K562 (cell line): ENCODE results near the gene CALML3. TPM values are rescaled to one million over a fixed set of nuclear protein-coding genes. Genes with fewer than 3 reads are reported as not detected.

ENCODE experiments used
- ATAC-seq: fragments of 200-7000 bp; cut with Tn5 transposase; 3 replicates; pipeline ENCODE4 v1.9.1; 2020; ENCODE audit warnings: moderate library complexity
- BruUV-seq: library from RNA; stranded (reverse); fragments of 400-500 nt; replicated peaks from 2 replicates; lab custom pipeline; 2021; lab: Mats Ljungman, UMichigan
- CTCF ChIA-PET: fragments of 300-600 bp; formaldehyde crosslinking; extraction: SDS; loops from one replicate; lab custom pipeline; 2021; ENCODE audit warnings: low intra/inter-chr PET ratio; lab: Yijun Ruan, JAX
- POLR2A ChIA-PET: fragments of 300-600, 350-650 bp; sonication (Branson Sonifier 250); formaldehyde crosslinking; extraction: SDS; loops from one replicate; lab custom pipeline; 2021; ENCODE audit warnings: antibody characterized with exemption, inconsistent platforms; lab: Yijun Ruan, JAX
- DNase-seq, 4 experiments: peaks; one replicate each; pipeline versions ENCODE4 v3.0.0 to v3.0.0-alpha.2; 2011 to 2018; ENCODE audit warnings: low spot score in 3 of 4, mixed read lengths in 3 of 4; ENCODE audit errors: extremely low read depth in 1 of 4
- FAIRE-seq: peaks from 2 replicates; lab custom pipeline; 2011; peaks lifted over from hg19 to GRCh38; lab: Jason Lieb, UNC
- H2AFZ ChIP-seq: 2 replicates; pipeline ENCODE4 v1.6.0; 2011; ENCODE audit warnings: low read depth, low read length, control low read depth, inconsistent platforms
- H3K27ac ChIP-seq: fragments of 200-600 bp; 3 replicates; pipeline ENCODE4 v1.8.0; 2011; ENCODE audit warnings: low read depth, mild to moderate bottlenecking, control low read depth, inconsistent platforms, low read length, moderate library complexity, mixed read lengths; ENCODE audit errors: extremely low read depth
- H3K27me3 ChIP-seq, 2 experiments: fragments of 300-600 bp in 1 of 2; 2 replicates in 1 of 2; 3 replicates in 1 of 2; pipeline versions ENCODE4 v1.6.0 to v1.8.0; 2011; ENCODE audit warnings: inconsistent platforms in 2 of 2, low read length in 2 of 2, mild to moderate bottlenecking in 1 of 2, mixed read lengths in 1 of 2, moderate library complexity in 1 of 2; ENCODE audit not compliant: control insufficient read depth in 2 of 2, insufficient read depth in 2 of 2
- H3K36me3 ChIP-seq: fragments of 300-600 bp; 3 replicates; pipeline ENCODE4 v1.8.0; 2011; ENCODE audit warnings: mild to moderate bottlenecking, low read length, inconsistent platforms; ENCODE audit not compliant: control insufficient read depth, insufficient read depth
- H3K4me1 ChIP-seq, 2 experiments: fragments of 200-600 bp in 1 of 2; replicated peaks in 1 of 2; 2 replicates in 1 of 2; 3 replicates in 1 of 2; pipeline versions ENCODE4 v1.5.1 to v1.8.0; 2011; ENCODE audit warnings: inconsistent platforms in 2 of 2, low read length in 2 of 2, mild to moderate bottlenecking in 1 of 2, mixed read lengths in 1 of 2, moderate library complexity in 1 of 2; ENCODE audit not compliant: control insufficient read depth in 2 of 2, insufficient read depth in 2 of 2
- H3K4me2 ChIP-seq: 2 replicates; pipeline ENCODE4 v1.6.1; 2011; ENCODE audit warnings: low read length, control low read depth, inconsistent platforms, mixed read lengths; ENCODE audit not compliant: insufficient read depth
- H3K4me3 ChIP-seq: fragments of 200-600 bp; sonication (generic), shearing (Covaris generic); 2 replicates; pipeline ENCODE4 v1.5.1; 2016; ENCODE audit warnings: control low read depth, inconsistent platforms
- H3K79me2 ChIP-seq: fragments of 200-600 bp; 3 replicates; pipeline ENCODE4 v1.8.0; 2011; ENCODE audit warnings: low read length, inconsistent platforms; ENCODE audit not compliant: control insufficient read depth, insufficient read depth
- H3K9ac ChIP-seq, 2 experiments: 2 replicates each; pipeline versions ENCODE4 v1.6.0 to v1.6.1; 2011; ENCODE audit warnings: low read depth in 2 of 2, low read length in 2 of 2, control low read depth in 1 of 2, inconsistent platforms in 1 of 2, mild to moderate bottlenecking in 1 of 2, mixed read lengths in 1 of 2; ENCODE audit not compliant: insufficient read depth in 1 of 2
- H3K9me1 ChIP-seq: one replicate; pipeline ENCODE4 v1.6.0; 2011; ENCODE audit warnings: inconsistent platforms, mild to moderate bottlenecking, low read length, moderate library complexity; ENCODE audit not compliant: control insufficient read depth, insufficient read depth
- H3K9me3 ChIP-seq: replicated peaks from 2 replicates; pipeline ENCODE4 v1.5.1; 2011; ENCODE audit warnings: low read depth, low read length, inconsistent platforms; ENCODE audit not compliant: control insufficient read depth, insufficient read depth
- H4K20me1 ChIP-seq: replicated peaks from 2 replicates; pipeline ENCODE4 v1.6.1; 2011; ENCODE audit warnings: low read length, inconsistent platforms, mixed read lengths; ENCODE audit not compliant: control insufficient read depth, insufficient read depth
- C11orf30 ChIP-seq: fragments of 450-650 bp; IDR thresholded peaks from 2 replicates; pipeline ENCODE4 v1.6.1; 2016; ENCODE audit warnings: low read depth, mild to moderate bottlenecking
- HNRNPLL ChIP-seq: fragments of 200-400 bp; formaldehyde crosslinking; IDR thresholded peaks from 2 replicates; pipeline ENCODE4 v1.6.1; 2017; ENCODE audit warnings: low read length, low read depth, mild to moderate bottlenecking; ENCODE audit not compliant: poor library complexity, severe bottlenecking
- MEIS2 ChIP-seq: fragments of 450-650 bp; IDR thresholded peaks from 2 replicates; pipeline ENCODE4 v1.6.1; 2014; ENCODE audit warnings: mild to moderate bottlenecking; ENCODE audit not compliant: partially characterized antibody
- NR4A1 ChIP-seq, 2 experiments: fragments of 250-450 bp in 1 of 2; fragments of 450-650 bp in 1 of 2; sonication (Bioruptor Pico) in 1 of 2; IDR thresholded peaks; 2 replicates each; pipeline versions ENCODE4 v1.4.0 to v1.6.1; 2016 to 2020; ENCODE audit warnings: mild to moderate bottlenecking in 2 of 2, missing compliant biosample characterization in 1 of 2, missing genetic modification characterization in 1 of 2, moderate library complexity in 1 of 2
- RBM14 ChIP-seq: fragments of 200-400 bp; formaldehyde crosslinking; IDR thresholded peaks from 2 replicates; pipeline ENCODE4 v1.6.1; 2018; ENCODE audit warnings: low read depth, mild to moderate bottlenecking, low read length, moderate library complexity, borderline replicate concordance; ENCODE audit not compliant: insufficient read depth
- TAF7 ChIP-seq: fragments of 450-650 bp; IDR thresholded peaks from 2 replicates; pipeline ENCODE4 v1.6.1; 2016; ENCODE audit warnings: missing genetic modification characterization, missing compliant biosample characterization
- TAF9B ChIP-seq: fragments of 450-650 bp; IDR thresholded peaks from 2 replicates; pipeline ENCODE4 v1.6.1; 2018; ENCODE audit warnings: mild to moderate bottlenecking; ENCODE audit not compliant: partially characterized antibody
- TEAD4 ChIP-seq, 2 experiments: sonication (generic) in 1 of 2; formaldehyde crosslinking in 1 of 2; IDR thresholded peaks; 2 replicates each; pipeline versions ENCODE4 v1.6.1 to v1.8.0; 2012 to 2022; ENCODE audit warnings: borderline replicate concordance in 1 of 2, inconsistent platforms in 1 of 2, low read length in 1 of 2, mild to moderate bottlenecking in 1 of 2, missing genetic modification reagents in 1 of 2
- ZNF280A ChIP-seq: fragments of 450-650 bp; IDR thresholded peaks from 2 replicates; pipeline ENCODE4 v1.6.1; 2018; ENCODE audit warnings: mild to moderate bottlenecking, low read depth; ENCODE audit not compliant: partially characterized antibody
- ZNF780A ChIP-seq: fragments of 250-450 bp; sonication (Bioruptor Pico); IDR thresholded peaks from 2 replicates; pipeline ENCODE4 v1.5.0; 2021; ENCODE audit warnings: mild to moderate bottlenecking
- WGBS: fragments of 100-300 bp; shearing (Covaris generic); methylation state at CpG from one replicate; pipeline ENCODE4 v1.1.6; 2016; ENCODE audit warnings: low coverage, mixed read lengths; ENCODE audit not compliant: insufficient coverage; ENCODE audit errors: missing lambda C conversion rate; 5-methylcytosine and 5-hydroxymethylcytosine counted together
- in situ Hi-C: fragments of 300-500 bp; cut with MboI; formaldehyde crosslinking; loops from 4 replicates; pipeline ENCODE4 v1.15.0; 2018; ENCODE audit warnings: inconsistent platforms, mixed read lengths
- intact Hi-C: fragments of 100-400 bp; cut with micrococcal nuclease; formaldehyde crosslinking; loops from 2 replicates; pipeline ENCODE4 v1.14.2; 2022
- polyA plus RNA-seq, 8 experiments: library from polyadenylated mRNA; depleted of rRNA in 4 of 8; stranded (reverse) in 5 of 8; unstranded in 3 of 8; fragments of >200 nt; fragmentation: Nextera tagmentation in 2 of 8; fragmentation: Illumina TruSeq in 1 of 8; extraction: Ambion mirVana in 2 of 8; extraction: Trizol in 1 of 8; gene quantifications; 2 replicates each; pipeline versions ENCODE4 v1.2.1 to v1.2.3, GENCODE V29; 2011 to 2014; ENCODE audit warnings: inconsistent platforms in 1 of 8, missing spikeins in 1 of 8
- total RNA-seq, 7 experiments: library from RNA; depleted of rRNA in 6 of 7; stranded (reverse); fragments of >200 nt in 6 of 7; fragmentation: Illumina TruSeq in 2 of 7; extraction: Trizol in 2 of 7; gene quantifications; 2 replicates each; pipeline versions ENCODE4 v1.2.1 to v1.2.3, GENCODE V29; 2011 to 2021; ENCODE audit warnings: low replicate concordance in 1 of 7

The CALML3 gene
- total and polyA plus RNA-seq, 9 of the 15 experiments (the other 6 are each of a cell fraction or from before 2014, with no cell fraction given), result not detected

- 61% methylated on average over 12 of the region's 15 CpGs for WGBS
- ATAC-seq (no peak), FAIRE-seq (no peak), DNase-seq (no peak)
- Histone ChIP-seq H3K9me3 (no peaks in the 10 kb centered on the region), H3K27ac (no peak overlapping the region), H3K4me1 (peaks cover 29 to 31% of the 10 kb centered on the region in 2 experiments), H3K79me2 (no peaks in the 10 kb centered on the region), H3K36me3 (no peaks in the 10 kb centered on the region; the same call in 2 of the 3 replicates), H2AFZ (0 out of 2 replicates have a peak overlapping the region, but pooled peaks have one; percentile 25), H3K9me1 (no peaks in the 10 kb centered on the region), H3K4me2 (no peak overlapping the region), H4K20me1 (no peaks in the 10 kb centered on the region), H3K27me3 (no peaks in the 10 kb centered on the region), H3K4me3 (no peak overlapping the region), H3K9ac (no peak overlapping the region)
- intact Hi-C loops (no loop called here), in situ Hi-C loops (no loop called here)
- ChIA-PET POLR2A (no interaction called here), CTCF (no interaction called here)
- no TSS peak for BruUV-seq
- peak; percentile 37 for TF ChIP-seq MEIS2
- TF ChIP-seq RBM14, result no peak
These were observed 11.7 kb upstream of the CALML3 start for GRCh38 chr10:5512881-5513612.

DNA sequence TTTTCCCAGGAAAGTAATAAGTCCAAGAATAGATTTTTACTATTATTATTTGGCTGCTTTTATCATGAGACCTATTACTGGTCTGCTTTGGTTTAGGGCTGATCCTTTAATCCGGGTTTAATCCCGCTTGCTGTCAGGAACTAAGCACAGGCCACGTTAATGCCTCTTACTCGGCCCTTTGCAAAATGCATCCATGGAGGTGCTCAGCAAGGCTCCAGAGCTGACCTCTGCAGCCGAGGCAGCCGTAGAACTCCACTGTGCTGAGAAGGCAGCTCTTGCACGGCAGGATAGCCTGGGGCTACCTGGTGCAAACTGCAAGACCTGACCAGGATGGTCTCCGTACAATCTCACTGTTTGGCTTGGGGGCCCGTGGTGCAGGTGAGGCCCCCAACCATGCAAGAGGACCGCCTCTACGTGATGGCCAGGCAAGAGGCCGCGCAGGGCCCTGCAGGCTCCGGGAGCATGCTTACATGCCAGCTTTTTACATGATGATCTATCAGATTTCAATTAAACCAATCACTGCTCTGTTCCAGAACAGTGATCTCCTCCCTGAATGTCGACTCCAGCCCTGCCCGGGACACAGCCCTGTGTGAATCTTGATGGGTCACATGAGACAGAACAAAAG is 10.4 kb upstream of the CALML3 start:
- Histone ChIP-seq H3K27me3 (no peaks in the 10 kb centered on the region), H3K27ac (no peak overlapping the region), H3K79me2 (no peaks in the 10 kb centered on the region), H3K4me3 (no peak overlapping the region), H3K4me2 (no peak overlapping the region), H3K4me1 (peaks cover 24 to 31% of the 10 kb centered on the region in 2 experiments), H2AFZ (no peak overlapping the region), H3K36me3 (no peaks in the 10 kb centered on the region; the same call in 2 of the 3 replicates), H3K9me1 (no peaks in the 10 kb centered on the region), H4K20me1 (no peaks in the 10 kb centered on the region), H3K9ac (peak overlapping the region in 1 of 2 experiments; percentile 47; a peak in 1 of 4 replicates), H3K9me3 (peaks cover 5% of the 10 kb centered on the region; the same call in 1 of the 2 replicates)
- in situ Hi-C loops (no loop called here), intact Hi-C loops (no loop called here)
- BruUV-seq, result no TSS peak
- WGBS, result 78% methylated on average over 16 of the region's 16 CpGs
- CTCF ChIA-PET, result no interaction called here
- POLR2A ChIA-PET, result interaction anchor here (0.9 kb wide), 1 partner anchor 11 kb away, joined by 3 read pairs; no protein-coding TSS in a partner anchor
- no peak for DNase-seq
- ATAC-seq, result no peak
- FAIRE-seq, result no peak
- TF ChIP-seq NR4A1 (CRISPR knock-in tag; IDR thresholded peaks at IDR 0.05), result no peak
- TF ChIP-seq NR4A1 (tag; IDR thresholded peaks at IDR 0.05), result no peak
- no peak for TF ChIP-seq TAF7 (tag)
- no peak for TF ChIP-seq ZNF780A
- no peak for TF ChIP-seq HNRNPLL
- TF ChIP-seq TEAD4 (IDR thresholded peaks at IDR 0.05; ENCODE audit: low read length), result no peak
- no peak for TF ChIP-seq TEAD4 (CRISPR knock-in tag; IDR thresholded peaks at IDR 0.05; ENCODE audit: borderline replicate concordance)
- TF ChIP-seq TAF9B, result no peak
- TF ChIP-seq ZNF280A, result no peak
- no peak for TF ChIP-seq C11orf30
